DOHH2 (cell line): ENCODE results near the gene HDAC4.

Experiments
- CTCF ChIP-seq: fragments of 200-600 bp; sonication (generic); IDR thresholded peaks from one replicate; pipeline ENCODE4 v1.5.1; 2014; ENCODE audit warnings: antibody characterized with exemption, mild to moderate bottlenecking, low read depth, low read length; ENCODE audit not compliant: poor library complexity, severe bottlenecking
- EZH2phosphoT487 ChIP-seq: fragments of 200-600 bp; sonication (generic); IDR thresholded peaks from 2 replicates; pipeline ENCODE4 v1.6.1; 2017; ENCODE audit warnings: borderline replicate concordance, mild to moderate bottlenecking, antibody characterized with exemption, low read length, moderate library complexity, mixed read lengths

- TF ChIP-seq CTCF: no peak
- no peak for TF ChIP-seq EZH2phosphoT487
Observed at GRCh38 chr2:239002591-239002953, 398.2 kb downstream of the HDAC4 start.
